ENCODE results near the gene LGR5.

DNA sequence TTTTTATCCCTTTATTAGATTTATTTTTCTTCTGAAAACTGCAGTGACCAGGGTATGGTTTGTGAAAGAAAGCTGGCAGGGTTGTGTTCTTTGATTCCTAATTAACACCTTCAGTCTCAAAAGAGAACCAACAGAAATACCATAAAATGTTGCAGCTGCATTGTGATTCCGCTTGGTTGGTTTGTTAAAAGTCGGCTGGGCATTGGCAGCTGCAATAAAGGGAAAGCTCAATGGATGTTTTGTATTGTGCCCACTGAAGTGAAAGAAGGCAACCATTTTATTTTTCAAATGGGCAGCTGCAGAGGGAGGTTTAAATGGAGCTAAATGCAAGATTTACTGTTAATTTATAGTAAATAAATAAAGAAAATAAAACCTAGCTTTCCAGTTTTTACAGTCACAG is 16.7 kb downstream of the LGR5 start:
- TF ChIP-seq, protein P1, sequence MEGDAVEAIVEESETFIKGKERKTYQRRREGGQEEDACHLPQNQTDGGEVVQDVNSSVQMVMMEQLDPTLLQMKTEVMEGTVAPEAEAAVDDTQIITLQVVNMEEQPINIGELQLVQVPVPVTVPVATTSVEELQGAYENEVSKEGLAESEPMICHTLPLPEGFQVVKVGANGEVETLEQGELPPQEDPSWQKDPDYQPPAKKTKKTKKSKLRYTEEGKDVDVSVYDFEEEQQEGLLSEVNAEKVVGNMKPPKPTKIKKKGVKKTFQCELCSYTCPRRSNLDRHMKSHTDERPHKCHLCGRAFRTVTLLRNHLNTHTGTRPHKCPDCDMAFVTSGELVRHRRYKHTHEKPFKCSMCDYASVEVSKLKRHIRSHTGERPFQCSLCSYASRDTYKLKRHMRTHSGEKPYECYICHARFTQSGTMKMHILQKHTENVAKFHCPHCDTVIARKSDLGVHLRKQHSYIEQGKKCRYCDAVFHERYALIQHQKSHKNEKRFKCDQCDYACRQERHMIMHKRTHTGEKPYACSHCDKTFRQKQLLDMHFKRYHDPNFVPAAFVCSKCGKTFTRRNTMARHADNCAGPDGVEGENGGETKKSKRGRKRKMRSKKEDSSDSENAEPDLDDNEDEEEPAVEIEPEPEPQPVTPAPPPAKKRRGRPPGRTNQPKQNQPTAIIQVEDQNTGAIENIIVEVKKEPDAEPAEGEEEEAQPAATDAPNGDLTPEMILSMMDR (conservative IDR thresholded peaks at IDR 0.05; ENCODE audit: low read depth, low read length) = no peak
- TF ChIP-seq EZH2 (IDR thresholded peaks at IDR 0.05; ENCODE audit: borderline replicate concordance, low read depth, low read length, poor library complexity, severe bottlenecking) = no peak

Data from A673 (cell line).